ENCODE data around the gene CDKN2A. TPM values are rescaled to one million over a fixed set of nuclear protein-coding genes. Genes with fewer than 3 reads are reported as not detected.

Gene CDKN2A
- total and polyA plus RNA-seq, 8 donors = 0.73 to 47.3 (median 2.5) TPM; not detected in 4

DNA sequence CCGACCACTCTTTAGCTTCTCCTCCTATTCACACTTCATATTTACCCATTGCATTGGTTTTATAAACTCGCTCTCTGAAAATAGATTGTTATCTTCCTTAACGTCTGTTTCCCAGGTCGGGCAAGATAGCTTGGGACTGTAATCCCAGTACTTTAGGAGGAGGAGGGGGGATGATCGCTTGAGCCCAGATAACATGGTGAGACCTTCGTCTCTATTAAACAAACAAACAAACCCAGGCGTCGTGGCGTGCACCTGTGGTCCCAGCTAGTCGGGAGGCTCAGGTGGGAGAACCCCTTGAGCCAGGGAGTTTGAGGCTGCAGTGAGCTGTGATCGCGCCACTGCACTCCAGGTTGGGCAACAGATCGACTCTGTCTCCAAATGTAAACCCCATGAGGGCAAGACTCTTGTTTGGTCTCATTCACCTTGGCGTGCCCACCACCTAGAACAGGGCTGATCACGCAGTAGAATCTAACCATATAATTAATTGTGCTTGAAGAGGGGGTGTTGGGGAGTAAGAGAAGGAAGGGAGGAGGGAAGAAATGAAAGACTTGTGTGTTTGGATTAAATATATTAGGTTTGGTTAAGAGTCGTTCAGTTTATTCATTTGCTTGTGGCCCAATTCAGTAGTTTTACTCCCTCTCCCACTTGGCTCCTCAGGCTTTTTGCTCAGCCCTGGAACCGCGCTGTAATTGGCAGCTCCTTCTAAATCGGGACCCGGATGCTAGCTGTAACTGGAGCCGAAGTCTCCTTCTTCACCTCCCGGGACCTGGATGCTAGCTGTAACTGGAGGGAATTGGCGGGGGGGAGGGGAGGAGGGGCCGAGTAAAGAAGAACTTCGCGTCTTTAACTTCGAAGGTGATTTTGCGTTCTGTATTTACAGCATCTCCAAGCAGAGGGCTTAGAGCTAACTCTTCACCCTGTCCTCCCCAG lies 24.9 kb downstream of the CDKN2A start:
- Histone ChIP-seq H3K27ac (no peak overlapping the region), H3K27me3 (peaks cover 57 to 100% (median 97%) of the 10 kb centered on the region in 3 donors), H3K36me3 (no peaks in the 10 kb centered on the region), H3K9me3 (peaks cover 0 to 36% (median 14%) of the 10 kb centered on the region in 4 donors), H3K4me1 (peaks cover 11 to 48% (median 34%) of the 10 kb centered on the region in 4 donors), H3K4me3 (no peak overlapping the region)
- intact Hi-C loops (cut with DNase I; ENCODE audit: low total_unique reads) = no loop called here
- peak in 1 of 2 donors; percentile 12 for DNase-seq
- 7 to 13% (median 12%) methylated on average over 28 of the region's 28 CpGs for WGBS, 5 donors
- TF ChIP-seq, protein P1, sequence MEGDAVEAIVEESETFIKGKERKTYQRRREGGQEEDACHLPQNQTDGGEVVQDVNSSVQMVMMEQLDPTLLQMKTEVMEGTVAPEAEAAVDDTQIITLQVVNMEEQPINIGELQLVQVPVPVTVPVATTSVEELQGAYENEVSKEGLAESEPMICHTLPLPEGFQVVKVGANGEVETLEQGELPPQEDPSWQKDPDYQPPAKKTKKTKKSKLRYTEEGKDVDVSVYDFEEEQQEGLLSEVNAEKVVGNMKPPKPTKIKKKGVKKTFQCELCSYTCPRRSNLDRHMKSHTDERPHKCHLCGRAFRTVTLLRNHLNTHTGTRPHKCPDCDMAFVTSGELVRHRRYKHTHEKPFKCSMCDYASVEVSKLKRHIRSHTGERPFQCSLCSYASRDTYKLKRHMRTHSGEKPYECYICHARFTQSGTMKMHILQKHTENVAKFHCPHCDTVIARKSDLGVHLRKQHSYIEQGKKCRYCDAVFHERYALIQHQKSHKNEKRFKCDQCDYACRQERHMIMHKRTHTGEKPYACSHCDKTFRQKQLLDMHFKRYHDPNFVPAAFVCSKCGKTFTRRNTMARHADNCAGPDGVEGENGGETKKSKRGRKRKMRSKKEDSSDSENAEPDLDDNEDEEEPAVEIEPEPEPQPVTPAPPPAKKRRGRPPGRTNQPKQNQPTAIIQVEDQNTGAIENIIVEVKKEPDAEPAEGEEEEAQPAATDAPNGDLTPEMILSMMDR (IDR thresholded peaks at IDR 0.05) = no peak
- TF ChIP-seq POLR2AphosphoS5 (IDR thresholded peaks at IDR 0.05) = no peak
- TF ChIP-seq EP300 (IDR thresholded peaks at IDR 0.05) = no peak
- no peak for TF ChIP-seq POLR2A (IDR thresholded peaks at IDR 0.05)

DNA sequence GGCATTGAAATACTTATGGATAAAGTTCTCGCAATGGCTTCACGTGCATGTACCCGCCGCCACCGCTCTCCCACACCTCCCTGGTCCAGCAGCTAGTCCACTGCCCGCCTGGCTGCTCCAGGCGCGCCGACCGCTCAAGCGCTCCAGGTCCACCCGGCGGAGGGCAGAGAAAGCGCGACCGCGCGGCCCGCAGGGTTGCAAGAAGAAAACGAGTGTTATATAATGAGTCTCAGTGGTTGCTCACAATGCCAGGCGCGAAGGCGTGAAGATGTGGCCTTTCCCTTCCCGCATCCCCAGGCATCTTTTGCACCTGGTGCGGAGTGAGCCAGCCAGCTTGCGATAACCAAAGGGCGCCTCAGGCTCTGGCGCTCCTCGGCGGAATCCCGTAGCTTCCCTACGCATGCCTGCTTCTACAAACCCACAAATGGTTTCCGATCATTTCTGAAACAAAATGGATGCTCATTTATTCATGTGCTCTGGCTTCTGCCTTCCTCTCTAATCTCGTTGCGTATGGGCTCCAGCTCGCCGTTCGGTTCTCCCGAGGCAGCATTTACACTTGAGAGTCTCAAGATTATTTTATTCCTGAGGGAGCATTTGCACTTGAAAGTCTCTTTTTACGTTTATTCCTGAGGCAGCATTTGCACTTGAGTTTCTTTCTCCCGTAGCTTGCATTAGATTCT lies 25.7 kb downstream of the CDKN2A start:
- 7 to 14% (median 13%) methylated on average over 40 to 41 of the region's 41 CpGs for WGBS, 5 donors
- no peak overlapping the region for H3K4me3 ChIP-seq
- H3K9me3 ChIP-seq = peaks cover 0 to 36% (median 17%) of the 10 kb centered on the region in 4 donors
- no peak overlapping the region for H3K27ac ChIP-seq
- DNase-seq = peak in 1 of 2 donors; percentile 40
- TF ChIP-seq EP300 (IDR thresholded peaks at IDR 0.05) (no peak), POLR2A (IDR thresholded peaks at IDR 0.05) (no peak), POLR2AphosphoS5 (IDR thresholded peaks at IDR 0.05) (no peak)
- TF ChIP-seq, protein P1 (IDR thresholded peaks at IDR 0.05) = no peak
- H3K36me3 ChIP-seq = no peaks in the 10 kb centered on the region
- intact Hi-C loops (cut with DNase I; ENCODE audit: low total_unique reads) = no loop called here
- peaks cover 51 to 100% (median 89%) of the 10 kb centered on the region in 3 donors for H3K27me3 ChIP-seq
- H3K4me1 ChIP-seq = peaks cover 11 to 43% (median 32%) of the 10 kb centered on the region in 4 donors

DNA sequence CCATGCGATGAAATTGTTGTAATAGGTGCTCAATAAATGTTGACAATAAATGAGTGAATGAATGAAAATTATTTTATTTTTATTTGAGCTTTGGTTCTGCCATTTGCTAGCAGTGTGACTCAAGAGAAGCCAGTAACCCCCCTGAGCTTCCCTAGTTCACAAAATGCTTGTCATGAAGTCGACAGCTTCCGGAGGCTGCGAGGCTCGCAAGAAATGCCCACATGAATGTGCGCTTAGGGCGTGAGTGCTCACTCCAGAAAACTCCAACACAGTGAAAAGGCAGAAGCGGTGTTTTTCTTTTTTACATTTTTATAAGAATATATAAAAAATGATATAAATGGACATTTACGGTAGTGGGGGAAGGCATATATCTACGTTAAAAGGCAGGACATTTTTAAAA lies 26.5 kb downstream of the CDKN2A start:
- Histone ChIP-seq H3K9me3 (peaks cover 0 to 36% (median 22%) of the 10 kb centered on the region in 4 donors), H3K4me1 (peaks cover 11 to 43% (median 32%) of the 10 kb centered on the region in 4 donors), H3K4me3 (no peak overlapping the region), H3K27ac (no peak overlapping the region), H3K27me3 (peaks cover 47 to 100% (median 81%) of the 10 kb centered on the region in 3 donors), H3K36me3 (no peaks in the 10 kb centered on the region)
- intact Hi-C loops (cut with DNase I; ENCODE audit: low total_unique reads) = no loop called here
- peak in 1 of 2 donors; percentile 15 for DNase-seq
- no peak for TF ChIP-seq EP300 (IDR thresholded peaks at IDR 0.05)
- TF ChIP-seq, protein P1 (IDR thresholded peaks at IDR 0.05) = no peak
- no peak for TF ChIP-seq POLR2AphosphoS5 (IDR thresholded peaks at IDR 0.05)
- no peak for TF ChIP-seq POLR2A (IDR thresholded peaks at IDR 0.05)
- 21 to 33% (median 30%) methylated on average over 10 of the region's 10 CpGs for WGBS, 5 donors

DNA sequence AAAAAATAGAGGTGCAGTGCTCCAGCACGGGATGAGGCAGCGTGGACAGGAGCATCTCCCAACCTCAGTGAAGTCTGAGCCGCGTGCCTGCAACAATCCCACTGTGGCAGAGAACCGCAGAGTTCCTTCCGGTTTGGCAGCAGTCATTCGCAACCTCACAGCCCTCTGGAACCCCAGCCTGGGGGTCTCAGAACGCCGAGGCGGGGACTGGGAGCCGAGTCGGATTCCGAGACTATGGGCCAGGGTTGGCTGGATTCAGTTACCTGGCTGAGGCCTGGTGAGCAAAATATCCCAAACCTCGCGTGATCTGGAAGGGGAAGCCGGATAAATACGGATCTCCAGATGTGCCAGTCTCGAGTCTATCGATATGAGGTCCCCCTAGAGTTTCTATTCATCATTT lies 27.0 kb downstream of the CDKN2A start:
- Histone ChIP-seq H3K4me1 (peaks cover 11 to 43% (median 32%) of the 10 kb centered on the region in 4 donors), H3K27ac (no peak overlapping the region), H3K9me3 (peaks cover 0 to 36% (median 22%) of the 10 kb centered on the region in 4 donors), H3K4me3 (no peak overlapping the region), H3K36me3 (no peaks in the 10 kb centered on the region), H3K27me3 (peaks cover 44 to 100% (median 76%) of the 10 kb centered on the region in 3 donors)
- intact Hi-C loops (cut with DNase I; ENCODE audit: low total_unique reads) = no loop called here
- WGBS, 5 donors = 10 to 14% (median 12%) methylated on average over 18 to 19 of the region's 19 CpGs
- DNase-seq = peak in 1 of 2 donors; percentile 4
- TF ChIP-seq, protein P1 (IDR thresholded peaks at IDR 0.05) = no peak
- TF ChIP-seq EP300 (IDR thresholded peaks at IDR 0.05) = no peak
- TF ChIP-seq POLR2A (IDR thresholded peaks at IDR 0.05) = no peak
- no peak for TF ChIP-seq POLR2AphosphoS5 (IDR thresholded peaks at IDR 0.05)
